HG02885 (cell line): ENCODE data around the gene UROD.
"Not testable (repeated sequence)": the region's sequence is repeated elsewhere in the genome, so short reads cannot be mapped to it uniquely, and the experiment has no call there.

ENCODE experiments used
- ATAC-seq: cut with Tn5 transposase; IDR thresholded peaks from one replicate; pipeline ENCODE4 v1.9.1; 2021; ENCODE audit warnings: mild to moderate bottlenecking; ENCODE audit not compliant: unreplicated experiment, poor library complexity

UROD gene

DNA sequence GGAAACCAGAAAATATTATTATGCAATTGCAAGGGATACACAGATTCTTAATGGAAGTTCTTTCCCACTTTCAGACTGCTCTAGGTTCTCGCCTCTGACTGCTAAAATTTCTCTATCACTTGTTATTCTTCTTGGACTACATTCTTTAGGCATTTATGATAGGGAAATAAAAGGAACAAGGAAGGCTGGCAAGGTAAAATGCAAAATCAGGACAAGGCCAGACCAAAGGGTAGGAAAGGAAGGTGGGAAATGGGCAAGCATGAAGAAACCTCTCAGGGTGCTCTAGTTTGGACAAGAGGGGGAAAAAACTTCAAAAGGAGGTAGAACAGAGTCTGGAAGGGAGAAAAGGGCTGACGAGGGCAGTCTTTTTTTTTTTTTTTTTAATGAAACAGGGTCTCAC, 26.2 kb downstream of the UROD start:
- ATAC-seq, result no peak

GRCh38 chr1:45038661-45039364, 26.8 kb downstream of the UROD start:
- ATAC-seq, result no peak

GRCh38 chr1:45040297-45040696, 28.2 kb downstream of the UROD start:
- ATAC-seq, result no peak

GRCh38 chr1:45043094-45043493, 31.0 kb downstream of the UROD start:
- ATAC-seq, result no peak

- ATAC-seq, result no peak
Measured at GRCh38 chr1:45044916-45045315, 32.9 kb downstream of the UROD start.

DNA sequence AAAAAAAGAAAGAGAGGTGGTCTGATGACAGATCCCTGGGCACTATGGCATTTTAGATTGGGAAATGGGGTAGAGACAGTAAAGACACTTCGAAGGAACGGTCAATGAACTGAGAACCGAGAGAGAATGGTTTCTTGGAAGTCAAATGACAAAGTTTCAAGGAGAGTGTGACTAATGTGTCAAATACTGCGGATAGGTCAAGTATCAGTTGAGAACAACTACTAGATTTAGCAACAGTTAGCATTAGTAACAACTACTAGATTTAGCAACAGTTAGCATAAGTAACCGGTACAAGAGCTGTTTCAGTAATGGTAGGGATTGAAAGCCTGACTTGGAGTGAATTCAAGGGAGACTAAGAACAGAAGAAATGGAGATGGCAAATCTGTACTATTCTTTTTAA, 35.0 kb downstream of the UROD start:
- no peak for ATAC-seq

- ATAC-seq, result no peak
Measured at GRCh38 chr1:45051005-45051772, 39.1 kb downstream of the UROD start.

GRCh38 chr1:45057542-45057941, 45.5 kb downstream of the UROD start:
- ATAC-seq, result no peak

GRCh38 chr1:45059829-45060228, 47.8 kb downstream of the UROD start:
- ATAC-seq, result no peak

GRCh38 chr1:45062463-45062862, 50.4 kb downstream of the UROD start:
- ATAC-seq, result not testable (repeated sequence)

DNA sequence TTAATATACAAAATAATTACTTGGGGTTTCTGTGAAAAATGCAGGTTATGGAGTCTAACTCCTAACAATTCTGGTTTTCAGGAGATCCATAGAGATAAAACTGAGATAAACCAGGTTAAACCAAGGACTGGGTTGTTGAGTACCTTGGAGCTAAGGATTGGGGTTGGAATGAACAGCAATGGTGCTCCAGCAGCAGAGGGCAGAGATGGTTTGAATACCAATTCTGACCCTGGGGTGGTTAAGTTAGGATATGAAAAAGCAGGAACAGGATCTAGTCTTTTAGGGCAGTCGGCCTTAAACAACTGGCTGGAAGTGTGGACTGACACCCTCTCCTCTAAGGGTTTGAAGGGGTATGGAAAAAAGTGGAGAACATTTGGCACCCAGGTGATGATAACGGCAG, 53.0 kb downstream of the UROD start:
- no peak for ATAC-seq
